Erythroblast (primary cell): ENCODE measurements around the gene DGKH.

Experiments used
- GATA1 ChIP-seq: IDR thresholded peaks from 2 replicates; pipeline ENCODE4 v1.6.1; 2011; ENCODE audit warnings: low read depth, mild to moderate bottlenecking, control low read depth, low read length, moderate library complexity
- POLR2A ChIP-seq: IDR thresholded peaks from 2 replicates; pipeline ENCODE4 v1.6.1; 2011; ENCODE audit warnings: mild to moderate bottlenecking, low read length

DNA sequence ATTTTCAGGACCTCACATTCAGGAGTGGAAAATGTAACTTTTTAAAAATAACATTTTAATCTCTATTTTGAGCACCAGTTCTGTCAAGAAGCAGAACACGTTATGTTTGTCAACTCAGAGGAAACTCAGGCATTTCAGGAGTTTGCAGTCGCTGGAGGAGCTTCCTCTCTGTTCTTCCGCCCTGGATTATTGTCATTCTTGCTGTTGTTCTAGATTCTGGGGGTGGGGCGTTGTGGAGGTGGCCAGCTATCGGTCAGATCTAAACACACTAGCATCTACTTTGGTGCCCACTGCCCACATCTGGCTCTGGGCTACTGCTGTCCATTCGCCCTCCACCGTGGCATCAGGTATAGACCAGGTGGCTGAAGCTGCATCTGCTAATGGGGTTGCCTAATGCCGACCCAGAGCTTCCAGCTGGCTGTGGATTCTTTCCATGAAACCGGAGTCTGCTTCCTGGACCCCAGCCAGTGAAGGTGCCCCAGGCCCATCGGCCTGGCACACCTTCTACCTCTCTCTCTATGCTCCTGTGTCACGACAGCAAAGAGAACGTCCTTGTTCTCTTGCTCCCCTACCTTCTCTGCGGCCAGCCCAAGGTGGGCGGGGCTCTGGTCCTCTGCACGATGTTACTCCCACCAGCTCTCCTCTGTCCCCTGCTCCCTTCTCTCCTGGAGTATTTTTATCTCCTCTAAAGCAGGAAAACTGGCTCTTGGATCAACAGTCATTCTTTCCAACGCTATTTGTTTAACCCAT lies 36.7 kb upstream of the DGKH start:
- TF ChIP-seq POLR2A (no peak), GATA1 (no peak)
